HG02970 (cell line): ENCODE results near the gene ZNG1A.
"Not testable (repeated sequence)": the region's sequence is repeated elsewhere in the genome, so short reads cannot be mapped to it uniquely, and the experiment has no call there.

Experiments used
- ATAC-seq: cut with Tn5 transposase; IDR thresholded peaks from one replicate; pipeline ENCODE4 v1.9.1; 2021; ENCODE audit warnings: mild to moderate bottlenecking, moderate library complexity, moderate number of reproducible peaks; ENCODE audit not compliant: unreplicated experiment, low FRiP score

The ZNG1A gene

GRCh38 chr9:100430-100829, 78.4 kb downstream of the ZNG1A start:
- ATAC-seq, result not testable (repeated sequence)

GRCh38 chr9:99867-100266, 79.0 kb downstream of the ZNG1A start:
- not testable (repeated sequence) for ATAC-seq

- ATAC-seq, result not testable (repeated sequence)
Measured at GRCh38 chr9:98775-99174, 80.1 kb downstream of the ZNG1A start.

GRCh38 chr9:94992-95391, 83.9 kb downstream of the ZNG1A start:
- not testable (repeated sequence) for ATAC-seq

- ATAC-seq, result not testable (repeated sequence)
Measured at GRCh38 chr9:94323-94722, 84.5 kb downstream of the ZNG1A start.

- ATAC-seq, result not testable (repeated sequence)
Measured at GRCh38 chr9:93909-94308, 84.9 kb downstream of the ZNG1A start.

- not testable (repeated sequence) for ATAC-seq
Measured at GRCh38 chr9:90851-91250, 88.0 kb downstream of the ZNG1A start.

GRCh38 chr9:88396-89037, 90.3 kb downstream of the ZNG1A start:
- not testable (repeated sequence) for ATAC-seq

- ATAC-seq, result not testable (repeated sequence)
Measured at GRCh38 chr9:87860-88259, 91.0 kb downstream of the ZNG1A start.

- not testable (repeated sequence) for ATAC-seq
Measured at GRCh38 chr9:87105-87504, 91.8 kb downstream of the ZNG1A start.

GRCh38 chr9:86697-87096, 92.2 kb downstream of the ZNG1A start:
- ATAC-seq, result not testable (repeated sequence)

- not testable (repeated sequence) for ATAC-seq
Measured at GRCh38 chr9:82932-83689, 95.7 kb downstream of the ZNG1A start.

- ATAC-seq, result not testable (repeated sequence)
Measured at GRCh38 chr9:78333-78732, 100.5 kb downstream of the ZNG1A start.

GRCh38 chr9:76389-76788, 102.5 kb downstream of the ZNG1A start:
- not testable (repeated sequence) for ATAC-seq

GRCh38 chr9:73900-74525, 104.8 kb downstream of the ZNG1A start:
- not testable (repeated sequence) for ATAC-seq

- not testable (repeated sequence) for ATAC-seq
Measured at GRCh38 chr9:73076-73899, 105.6 kb downstream of the ZNG1A start.
